ENCODE measurements around the gene DNAJC3.
"Not testable (repeated sequence)": the region's sequence is repeated elsewhere in the genome, so short reads cannot be mapped to it uniquely, and the experiment has no call there.

The DNAJC3 gene

GRCh38 chr13:95698047-95698749 is 21.3 kb downstream of the DNAJC3 start:
- no peak overlapping the region for H3K27ac ChIP-seq (ENCODE audit: low read length)
- no peak overlapping the region for H3K9ac ChIP-seq (ENCODE audit: low read length in 2 of 2)
- no peaks in the 10 kb centered on the region for H3K36me3 ChIP-seq (ENCODE audit: control insufficient read depth in 2 of 2, insufficient read depth in 2 of 2, low read length in 2 of 2)
- no peaks in the 10 kb centered on the region for H3K9me3 ChIP-seq (ENCODE audit: control insufficient read depth in 2 of 2, low read length in 2 of 2)
- H3K4me3 ChIP-seq (ENCODE audit: low read length in 2 of 2): no peak overlapping the region
- H3K4me1 ChIP-seq (ENCODE audit: control insufficient read depth, insufficient read depth, low read length): peaks cover 2% of the 10 kb centered on the region
- H3K27me3 ChIP-seq (ENCODE audit: control insufficient read depth in 1 of 2, insufficient read depth in 2 of 2, low read length in 2 of 2): no peaks in the 10 kb centered on the region

GRCh38 chr13:95703576-95703975 is 26.6 kb downstream of the DNAJC3 start:
- no peak overlapping the region for H3K9ac ChIP-seq (ENCODE audit: low read length in 2 of 2)
- H3K9me3 ChIP-seq (ENCODE audit: control insufficient read depth in 2 of 2, low read length in 2 of 2): no peaks in the 10 kb centered on the region
- H3K4me1 ChIP-seq (ENCODE audit: control insufficient read depth, insufficient read depth, low read length): no peaks in the 10 kb centered on the region
- H3K27ac ChIP-seq (ENCODE audit: low read length): no peak overlapping the region
- no peaks in the 10 kb centered on the region for H3K36me3 ChIP-seq (ENCODE audit: control insufficient read depth in 2 of 2, insufficient read depth in 2 of 2, low read length in 2 of 2)
- H3K4me3 ChIP-seq (ENCODE audit: low read length in 2 of 2): no peak overlapping the region
- H3K27me3 ChIP-seq (ENCODE audit: control insufficient read depth in 1 of 2, insufficient read depth in 2 of 2, low read length in 2 of 2): no peaks in the 10 kb centered on the region

- Histone ChIP-seq H3K27ac (ENCODE audit: low read length) (no peak overlapping the region), H3K4me1 (ENCODE audit: control insufficient read depth, insufficient read depth, low read length) (no peaks in the 10 kb centered on the region), H3K9me3 (ENCODE audit: control insufficient read depth in 2 of 2, low read length in 2 of 2) (no peaks in the 10 kb centered on the region), H3K9ac (ENCODE audit: low read length in 2 of 2) (no peak overlapping the region), H3K36me3 (ENCODE audit: control insufficient read depth in 2 of 2, insufficient read depth in 2 of 2, low read length in 2 of 2) (no peaks in the 10 kb centered on the region), H3K4me3 (ENCODE audit: low read length in 2 of 2) (no peak overlapping the region), H3K27me3 (ENCODE audit: control insufficient read depth in 1 of 2, insufficient read depth in 2 of 2, low read length in 2 of 2) (no peaks in the 10 kb centered on the region)
Measured at GRCh38 chr13:95704510-95704909, 27.6 kb downstream of the DNAJC3 start.

- Histone ChIP-seq H3K27ac (ENCODE audit: low read length) (no peak overlapping the region), H3K36me3 (ENCODE audit: control insufficient read depth in 2 of 2, insufficient read depth in 2 of 2, low read length in 2 of 2) (no peaks in the 10 kb centered on the region), H3K27me3 (ENCODE audit: control insufficient read depth in 1 of 2, insufficient read depth in 2 of 2, low read length in 2 of 2) (no peaks in the 10 kb centered on the region), H3K4me3 (ENCODE audit: low read length in 2 of 2) (no peak overlapping the region), H3K9ac (ENCODE audit: low read length in 2 of 2) (no peak overlapping the region), H3K9me3 (ENCODE audit: control insufficient read depth in 2 of 2, low read length in 2 of 2) (no peaks in the 10 kb centered on the region), H3K4me1 (ENCODE audit: control insufficient read depth, insufficient read depth, low read length) (no peaks in the 10 kb centered on the region)
Measured at GRCh38 chr13:95706356-95706755, 29.4 kb downstream of the DNAJC3 start.

- no peaks in the 10 kb centered on the region for H3K9me3 ChIP-seq (ENCODE audit: control insufficient read depth in 2 of 2, low read length in 2 of 2)
- H3K4me1 ChIP-seq (ENCODE audit: control insufficient read depth, insufficient read depth, low read length): no peaks in the 10 kb centered on the region
- no peak overlapping the region for H3K9ac ChIP-seq (ENCODE audit: low read length in 2 of 2)
- H3K27me3 ChIP-seq (ENCODE audit: control insufficient read depth in 1 of 2, insufficient read depth in 2 of 2, low read length in 2 of 2): no peaks in the 10 kb centered on the region
- H3K4me3 ChIP-seq (ENCODE audit: low read length in 2 of 2): no peak overlapping the region
- no peak overlapping the region for H3K27ac ChIP-seq (ENCODE audit: low read length)
- peaks cover 0 to under 1% of the 10 kb centered on the region in 2 donors for H3K36me3 ChIP-seq (ENCODE audit: control insufficient read depth in 2 of 2, insufficient read depth in 2 of 2, low read length in 2 of 2)
Measured at GRCh38 chr13:95707035-95707434, 30.1 kb downstream of the DNAJC3 start.

GRCh38 chr13:95707442-95708390 is 30.8 kb downstream of the DNAJC3 start:
- Histone ChIP-seq H3K36me3 (ENCODE audit: control insufficient read depth in 2 of 2, insufficient read depth in 2 of 2, low read length in 2 of 2) (peaks cover 3 to 4% of the 10 kb centered on the region in 2 donors), H3K27me3 (ENCODE audit: control insufficient read depth in 1 of 2, insufficient read depth in 2 of 2, low read length in 2 of 2) (no peaks in the 10 kb centered on the region), H3K9ac (ENCODE audit: low read length in 2 of 2) (no peak overlapping the region), H3K27ac (ENCODE audit: low read length) (no peak overlapping the region), H3K4me1 (ENCODE audit: control insufficient read depth, insufficient read depth, low read length) (no peaks in the 10 kb centered on the region), H3K4me3 (ENCODE audit: low read length in 2 of 2) (no peak overlapping the region), H3K9me3 (ENCODE audit: control insufficient read depth in 2 of 2, low read length in 2 of 2) (no peaks in the 10 kb centered on the region)

GRCh38 chr13:95708391-95708774 is 31.4 kb downstream of the DNAJC3 start:
- Histone ChIP-seq H3K27ac (ENCODE audit: low read length) (no peak overlapping the region), H3K9ac (ENCODE audit: low read length in 2 of 2) (no peak overlapping the region), H3K4me3 (ENCODE audit: low read length in 2 of 2) (no peak overlapping the region), H3K36me3 (ENCODE audit: control insufficient read depth in 2 of 2, insufficient read depth in 2 of 2, low read length in 2 of 2) (peaks cover 4% of the 10 kb centered on the region in 2 donors), H3K27me3 (ENCODE audit: control insufficient read depth in 1 of 2, insufficient read depth in 2 of 2, low read length in 2 of 2) (no peaks in the 10 kb centered on the region), H3K4me1 (ENCODE audit: control insufficient read depth, insufficient read depth, low read length) (no peaks in the 10 kb centered on the region), H3K9me3 (ENCODE audit: control insufficient read depth in 2 of 2, low read length in 2 of 2) (peaks cover 0 to under 1% of the 10 kb centered on the region in 2 donors)

GRCh38 chr13:95708811-95709500 is 32.0 kb downstream of the DNAJC3 start:
- Histone ChIP-seq H3K27me3 (ENCODE audit: control insufficient read depth in 1 of 2, insufficient read depth in 2 of 2, low read length in 2 of 2) (no peaks in the 10 kb centered on the region), H3K9ac (ENCODE audit: low read length in 2 of 2) (no peak overlapping the region), H3K36me3 (ENCODE audit: control insufficient read depth in 2 of 2, insufficient read depth in 2 of 2, low read length in 2 of 2) (peaks cover 4 to 7% of the 10 kb centered on the region in 2 donors), H3K4me1 (ENCODE audit: control insufficient read depth, insufficient read depth, low read length) (no peaks in the 10 kb centered on the region), H3K27ac (ENCODE audit: low read length) (no peak overlapping the region), H3K4me3 (ENCODE audit: low read length in 2 of 2) (no peak overlapping the region), H3K9me3 (ENCODE audit: control insufficient read depth in 2 of 2, low read length in 2 of 2) (peaks cover 0 to 4% of the 10 kb centered on the region in 2 donors)

GRCh38 chr13:95710313-95710712 is 33.4 kb downstream of the DNAJC3 start:
- H3K9ac ChIP-seq (ENCODE audit: low read length in 2 of 2): no peak overlapping the region
- peaks cover 0 to 4% of the 10 kb centered on the region in 2 donors for H3K9me3 ChIP-seq (ENCODE audit: control insufficient read depth in 2 of 2, low read length in 2 of 2)
- H3K36me3 ChIP-seq (ENCODE audit: control insufficient read depth in 2 of 2, insufficient read depth in 2 of 2, low read length in 2 of 2): peaks cover 4 to 7% of the 10 kb centered on the region in 2 donors
- H3K27ac ChIP-seq (ENCODE audit: low read length): no peak overlapping the region
- no peaks in the 10 kb centered on the region for H3K27me3 ChIP-seq (ENCODE audit: control insufficient read depth in 1 of 2, insufficient read depth in 2 of 2, low read length in 2 of 2)
- no peaks in the 10 kb centered on the region for H3K4me1 ChIP-seq (ENCODE audit: control insufficient read depth, insufficient read depth, low read length)
- H3K4me3 ChIP-seq (ENCODE audit: low read length in 2 of 2): no peak overlapping the region

- not testable (repeated sequence) for H3K4me3 ChIP-seq (ENCODE audit: low read length in 2 of 2); H3K27me3 ChIP-seq (ENCODE audit: control insufficient read depth in 1 of 2, insufficient read depth in 2 of 2, low read length in 2 of 2); H3K9ac ChIP-seq (ENCODE audit: low read length in 2 of 2); H3K9me3 ChIP-seq (ENCODE audit: control insufficient read depth in 2 of 2, low read length in 2 of 2); H3K27ac ChIP-seq (ENCODE audit: low read length); H3K4me1 ChIP-seq (ENCODE audit: control insufficient read depth, insufficient read depth, low read length); H3K36me3 ChIP-seq (ENCODE audit: control insufficient read depth in 2 of 2, insufficient read depth in 2 of 2, low read length in 2 of 2)
Measured at GRCh38 chr13:95712846-95713245, 35.9 kb downstream of the DNAJC3 start.
